Kidney tubule cell (primary cell): Measurements from ENCODE around the gene TAS2R30.

Source experiments
- DNase-seq: peaks from one replicate; pipeline ENCODE4 v3.0.0-alpha.2; 2018; ENCODE audit warnings: low spot score

The TAS2R30 gene, protein sequence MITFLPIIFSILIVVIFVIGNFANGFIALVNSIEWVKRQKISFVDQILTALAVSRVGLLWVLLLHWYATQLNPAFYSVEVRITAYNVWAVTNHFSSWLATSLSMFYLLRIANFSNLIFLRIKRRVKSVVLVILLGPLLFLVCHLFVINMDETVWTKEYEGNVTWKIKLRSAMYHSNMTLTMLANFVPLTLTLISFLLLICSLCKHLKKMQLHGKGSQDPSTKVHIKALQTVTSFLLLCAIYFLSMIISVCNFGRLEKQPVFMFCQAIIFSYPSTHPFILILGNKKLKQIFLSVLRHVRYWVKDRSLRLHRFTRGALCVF

DNA sequence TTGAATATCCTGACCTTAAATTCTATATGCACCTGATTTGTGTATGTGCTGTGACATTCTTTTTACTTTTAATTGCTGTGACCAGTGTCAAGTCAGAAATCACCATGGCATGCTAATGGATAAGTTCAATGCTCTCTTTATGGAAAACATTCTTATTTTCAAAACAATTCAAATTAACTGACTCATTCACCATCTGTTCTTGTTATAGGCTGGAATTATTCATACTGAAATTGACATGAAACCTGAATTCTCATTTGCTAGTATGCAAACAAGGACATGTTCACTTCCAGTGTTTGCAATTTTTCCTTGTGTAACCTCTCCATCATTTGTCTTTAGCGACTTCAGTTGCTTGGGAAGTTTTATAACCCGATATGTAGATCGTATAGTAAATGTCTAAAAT is at the start of gene TAS2R30:
Gene TAS2R30, minus strand, starts transcription at position 340 of the 400 bp plus-strand sequence. CDS start 400 bp downstream, outside the sequence.
- no peak for DNase-seq

DNA sequence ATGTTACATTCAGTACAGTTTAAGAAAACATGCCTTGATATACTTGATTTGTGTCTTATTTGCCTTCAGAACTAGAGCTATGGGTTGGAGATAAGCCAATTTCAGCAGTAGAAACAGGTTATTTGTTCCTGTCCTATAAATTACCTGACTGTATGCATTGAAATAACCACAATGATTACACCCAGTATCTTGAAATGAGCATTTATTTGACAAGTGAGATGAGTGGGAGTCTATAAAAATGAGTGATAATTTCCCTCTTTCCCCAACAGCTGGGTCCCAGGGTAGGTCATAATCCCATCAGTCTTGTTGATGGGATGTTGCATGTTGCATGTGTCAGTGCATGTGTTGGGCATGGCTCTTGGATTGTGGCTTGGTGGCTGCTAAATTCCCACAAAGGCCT is 48.6 kb upstream of the TAS2R30 start:
- DNase-seq: no peak

DNA sequence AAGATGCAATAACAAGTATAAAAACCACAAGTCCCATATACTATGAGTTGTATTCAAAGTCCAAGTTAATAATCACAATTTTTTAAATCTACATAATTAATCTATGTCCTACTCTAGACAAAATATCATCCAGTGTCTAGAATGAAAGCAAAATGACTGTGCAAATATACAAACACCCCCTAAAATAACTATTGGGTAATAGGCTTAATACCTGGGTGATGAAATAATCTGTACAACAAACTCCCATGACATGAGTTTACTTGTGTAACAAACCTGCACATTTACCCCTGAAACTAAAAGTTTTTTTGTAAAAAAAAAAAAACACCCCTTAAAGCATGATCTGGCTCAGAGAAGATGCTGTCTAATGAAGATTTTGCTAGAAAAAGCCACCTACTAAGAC is 48.1 kb upstream of the TAS2R30 start:
- DNase-seq: no peak

DNA sequence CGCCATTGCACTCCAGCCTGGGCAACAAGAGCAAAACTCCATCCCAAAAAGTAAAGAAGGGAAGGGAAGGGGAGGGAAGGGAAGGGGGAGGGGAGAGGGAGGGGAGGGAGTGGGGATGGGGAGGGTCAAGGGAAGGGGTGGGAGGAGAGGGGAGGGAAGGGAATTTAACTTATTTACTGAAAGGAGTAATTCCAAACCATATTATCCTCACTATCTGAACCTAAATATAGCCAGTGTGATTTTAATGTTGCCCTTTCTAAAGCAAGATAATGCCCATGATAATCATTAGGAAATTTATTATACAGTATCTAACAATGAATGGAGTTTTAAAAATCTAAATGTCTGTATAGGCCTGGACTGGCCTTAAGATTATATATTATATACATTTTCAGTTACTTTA is 43.8 kb upstream of the TAS2R30 start:
- no peak for DNase-seq

DNA sequence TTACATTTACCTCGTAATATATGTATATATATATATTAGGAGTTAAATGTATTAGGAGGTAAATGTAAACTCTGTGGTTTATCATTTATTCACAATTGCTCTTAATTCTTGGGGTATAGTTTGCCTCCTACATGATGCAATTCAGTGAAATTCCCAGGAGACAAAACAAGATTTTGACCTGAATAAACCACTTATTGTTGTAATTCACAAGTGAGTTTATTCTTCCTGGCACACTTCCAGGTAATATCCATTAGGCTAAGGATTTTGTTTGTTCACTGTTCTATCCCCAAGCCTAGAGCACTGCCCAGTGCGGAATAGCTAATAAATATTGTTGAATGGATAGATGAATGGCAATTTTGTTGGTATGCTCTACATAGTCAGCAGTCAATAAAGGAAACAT is 39.6 kb upstream of the TAS2R30 start:
- no peak for DNase-seq

DNA sequence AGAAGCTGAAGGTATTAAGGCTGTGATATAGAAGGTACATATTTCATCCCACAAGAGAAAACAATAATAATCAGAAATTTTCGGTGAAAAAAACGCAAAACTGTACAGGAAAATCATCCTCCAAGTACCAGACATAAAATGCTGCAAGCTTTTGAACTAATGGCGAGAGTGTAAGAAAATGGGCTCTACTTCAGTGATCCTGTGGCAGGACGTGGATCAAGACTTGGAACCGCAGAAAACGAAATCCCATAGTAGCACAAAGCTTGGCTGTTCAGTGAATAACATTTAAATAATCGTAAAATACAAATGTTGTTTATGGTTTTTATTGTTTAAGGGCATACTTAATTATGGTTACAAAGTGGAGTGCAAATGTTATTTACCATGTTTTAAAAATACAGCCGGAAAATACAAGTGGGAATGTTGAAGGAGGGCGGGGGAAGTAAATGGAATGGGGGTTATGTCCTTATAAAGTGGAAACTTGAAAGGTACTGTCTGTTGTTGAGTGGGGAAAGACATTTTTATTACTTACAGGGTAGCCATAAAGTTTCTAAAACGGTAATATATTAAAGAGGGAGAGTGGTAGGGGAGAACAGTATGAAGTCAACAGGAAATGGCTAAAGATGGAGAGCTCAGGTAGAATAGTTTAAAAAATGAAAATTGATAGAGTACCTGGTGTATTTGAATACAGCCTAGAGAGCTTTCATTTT is 37.7 kb upstream of the TAS2R30 start:
- peak; percentile 45 for DNase-seq

DNA sequence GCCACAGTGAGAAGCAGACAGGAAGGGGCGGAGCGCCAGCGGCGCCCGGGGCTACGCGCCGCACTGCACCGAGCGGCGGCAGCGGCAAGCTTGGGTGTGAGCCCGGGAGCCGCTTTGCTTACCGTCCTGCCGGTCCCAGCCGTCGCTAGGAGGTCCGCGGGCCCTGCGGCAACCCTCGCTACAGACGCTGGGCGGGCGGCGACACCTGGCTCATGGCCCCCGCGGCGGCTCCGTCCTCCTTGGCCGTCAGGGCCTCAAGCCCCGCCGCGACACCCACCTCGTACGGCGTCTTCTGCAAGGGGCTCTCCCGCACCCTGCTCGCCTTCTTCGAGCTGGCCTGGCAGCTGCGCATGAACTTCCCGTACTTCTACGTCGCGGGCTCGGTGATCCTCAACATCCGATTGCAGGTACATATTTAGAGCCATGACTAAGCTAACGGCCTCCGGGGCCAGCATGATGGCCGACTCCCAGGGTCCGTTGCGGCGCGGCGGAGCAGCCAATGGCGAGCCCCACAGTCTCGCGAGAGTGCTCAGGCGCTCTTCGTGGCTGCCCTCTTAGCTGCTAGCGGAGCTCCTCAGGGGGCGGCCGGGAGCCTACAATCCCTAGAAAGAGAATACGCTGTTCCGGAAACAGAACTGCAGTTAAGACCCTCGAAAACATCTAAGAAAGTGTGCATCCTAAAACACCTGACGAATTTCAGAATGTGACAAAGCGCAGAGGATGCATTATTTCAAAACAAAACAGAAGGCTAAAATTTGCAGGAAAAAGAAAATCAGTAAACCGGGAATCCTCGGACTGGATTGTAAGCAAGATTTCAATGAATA is 36.9 kb upstream of the TAS2R30 start, which contains the start of gene SMIM10L1:
Gene SMIM10L1, plus strand, starts transcription at position 50 of the 824 bp plus-strand sequence. Its CDS starts 163 bp downstream, at position 213.
- peak; percentile 95 for DNase-seq

DNA sequence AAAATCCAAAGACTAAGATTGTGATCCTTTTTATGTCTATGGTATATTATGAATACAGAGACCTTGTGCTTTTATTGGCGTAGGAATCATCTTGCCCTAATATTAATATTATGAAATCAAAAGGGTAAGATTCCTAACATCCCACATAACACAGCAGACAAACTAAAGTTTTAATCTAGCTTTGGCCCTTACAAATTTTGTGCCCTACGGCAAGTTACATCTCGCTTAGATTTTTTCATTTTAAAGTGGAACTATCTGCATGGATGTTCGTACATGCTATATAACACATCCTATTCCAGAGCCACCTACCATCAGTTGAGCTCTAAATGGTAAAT is 36.3 kb upstream of the TAS2R30 start:
- DNase-seq: no peak

DNA sequence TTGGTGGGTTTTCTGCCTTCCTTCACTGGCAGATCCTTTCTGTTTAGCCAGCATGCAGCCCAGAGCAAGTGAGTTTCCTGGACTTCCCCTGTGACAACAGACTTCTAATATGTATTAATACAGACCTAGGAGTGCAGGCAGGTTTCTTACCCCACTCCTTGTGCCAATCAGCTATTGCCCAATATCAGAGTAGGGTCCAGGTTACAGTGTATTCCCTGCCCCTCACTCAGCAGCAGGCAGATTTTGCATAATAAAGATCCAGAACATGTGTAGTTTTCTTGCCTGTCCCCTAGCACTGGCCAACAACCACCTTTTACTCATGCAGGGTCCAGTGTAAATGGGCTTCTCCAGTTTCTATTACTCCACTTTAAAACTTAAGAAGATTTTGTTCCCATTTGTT is 31.9 kb upstream of the TAS2R30 start:
- DNase-seq: no peak

DNA sequence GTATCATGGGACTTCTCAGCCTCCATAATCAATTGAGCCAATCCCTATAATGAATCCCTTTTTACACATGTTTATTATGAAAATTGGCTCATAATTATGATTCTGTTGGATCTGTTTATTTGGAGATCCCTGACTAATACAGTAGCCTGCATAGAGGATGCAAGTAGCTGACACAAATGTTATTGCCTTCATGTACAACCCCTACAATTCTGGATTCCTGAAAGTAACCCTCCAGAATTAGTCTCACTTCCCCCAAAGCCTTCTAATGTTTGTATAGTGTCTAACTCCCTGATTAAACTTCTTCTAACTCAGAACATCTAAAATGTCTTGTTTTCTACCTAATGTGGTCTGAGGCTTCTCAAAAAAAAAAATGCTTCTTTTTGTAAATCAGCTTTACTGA is 29.9 kb upstream of the TAS2R30 start:
- DNase-seq: no peak

DNA sequence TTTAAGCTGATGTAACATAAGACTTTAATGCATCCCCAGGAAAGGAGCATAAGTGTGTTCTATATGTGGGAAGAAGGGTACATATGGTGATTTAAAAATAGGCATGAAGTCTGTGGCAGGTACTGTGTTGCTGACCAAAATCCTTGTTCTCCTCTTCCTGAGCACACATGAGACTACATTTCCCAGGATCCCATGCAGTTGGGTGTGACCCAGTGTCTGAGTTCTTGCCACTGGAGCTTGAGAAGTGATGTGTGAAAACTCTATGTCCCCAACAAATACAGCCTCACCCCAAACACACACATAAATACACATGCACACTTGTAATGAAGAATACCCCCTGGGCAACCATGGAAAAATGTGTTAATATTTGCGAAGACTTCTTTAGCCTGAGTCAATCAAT is 28.1 kb upstream of the TAS2R30 start:
- DNase-seq: no peak

DNA sequence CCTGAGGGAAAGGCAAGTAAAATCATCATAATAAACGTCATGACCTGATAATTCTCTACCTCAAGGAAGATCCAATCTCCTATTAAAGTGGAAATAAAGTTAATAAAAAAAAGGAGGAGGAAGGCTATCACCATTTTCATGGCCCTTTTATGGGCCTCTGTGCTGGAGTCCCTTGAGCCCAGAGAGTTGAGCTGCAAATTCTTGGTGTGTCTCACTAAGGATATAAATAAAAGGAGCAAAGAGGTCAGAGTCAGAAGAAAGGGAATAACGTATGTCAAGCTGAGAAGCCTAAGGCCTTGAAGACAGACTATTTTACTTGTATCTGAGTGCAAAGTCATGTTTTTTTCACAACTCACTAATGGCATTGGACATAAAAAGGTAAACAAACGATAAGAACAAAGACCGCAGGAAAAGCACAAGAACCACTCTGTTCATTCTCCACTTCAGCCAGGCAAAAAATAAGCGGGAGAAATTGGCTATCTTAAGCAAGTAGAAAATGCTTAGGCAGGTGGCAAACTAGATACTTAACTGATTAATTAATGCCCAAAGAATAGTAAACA is 24.5 kb upstream of the TAS2R30 start:
- no peak for DNase-seq

DNA sequence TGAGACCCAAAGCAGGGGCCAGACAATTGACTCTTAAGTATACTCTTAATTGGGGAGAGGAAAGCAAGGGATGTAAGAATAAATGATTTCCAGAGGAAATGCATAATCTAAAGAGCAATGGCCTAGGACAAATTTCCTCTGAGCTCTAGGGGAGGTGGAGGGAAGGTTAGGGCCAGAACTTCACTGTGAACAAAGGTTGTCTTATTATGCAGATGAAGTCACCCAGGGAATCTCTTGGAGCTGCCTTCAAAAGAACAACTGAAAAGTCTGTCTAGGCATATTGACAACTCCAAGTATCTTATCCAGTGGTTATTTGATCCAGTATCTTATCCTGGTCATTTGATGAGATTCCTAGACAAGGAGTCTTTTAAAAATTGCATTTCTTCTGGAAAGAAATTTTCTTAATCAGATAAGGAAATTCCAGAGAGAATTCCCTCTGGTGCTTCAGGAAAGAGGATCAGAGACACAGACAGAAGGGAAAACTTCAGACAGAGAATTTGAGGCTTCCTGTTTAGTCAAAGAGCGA is 20.0 kb upstream of the TAS2R30 start:
- no peak for DNase-seq

DNA sequence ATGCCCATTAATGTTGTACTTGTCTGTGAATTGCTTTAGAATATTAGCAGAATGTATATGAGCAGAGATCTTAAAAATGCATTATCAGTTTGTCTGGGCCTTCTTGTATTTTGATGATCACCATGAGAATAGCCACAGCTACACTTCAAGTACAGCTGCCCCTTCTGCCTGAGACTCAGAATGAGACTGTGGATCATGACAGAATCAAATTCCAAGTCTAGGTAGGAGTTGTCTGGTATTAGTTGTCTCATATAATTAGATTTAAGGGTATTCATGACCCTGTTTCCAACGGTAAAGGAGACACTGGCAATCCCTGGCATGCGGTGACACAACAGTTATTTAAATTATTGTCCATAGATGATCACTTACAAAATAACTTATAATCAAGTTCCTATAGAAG is 18.3 kb upstream of the TAS2R30 start:
- no peak for DNase-seq

DNA sequence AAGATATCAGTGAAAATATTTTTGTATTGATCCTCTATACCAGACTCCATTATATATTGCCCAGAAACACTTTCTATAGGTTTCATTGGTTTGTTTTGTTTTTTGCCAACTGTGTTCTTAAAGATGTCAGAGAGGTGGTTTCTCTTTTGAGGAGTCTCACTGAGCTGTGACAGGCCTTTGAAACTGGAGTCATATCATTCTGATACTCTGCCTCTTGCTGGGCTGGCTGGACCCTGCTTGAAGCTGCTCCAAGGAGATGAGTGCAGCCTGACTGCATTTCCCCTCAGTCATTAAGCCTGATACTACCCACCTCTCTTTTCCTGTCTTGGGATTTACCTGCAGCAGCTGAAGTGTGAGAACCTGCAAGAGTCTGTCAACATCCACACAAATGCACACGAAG is 16.4 kb upstream of the TAS2R30 start:
- DNase-seq: no peak

DNA sequence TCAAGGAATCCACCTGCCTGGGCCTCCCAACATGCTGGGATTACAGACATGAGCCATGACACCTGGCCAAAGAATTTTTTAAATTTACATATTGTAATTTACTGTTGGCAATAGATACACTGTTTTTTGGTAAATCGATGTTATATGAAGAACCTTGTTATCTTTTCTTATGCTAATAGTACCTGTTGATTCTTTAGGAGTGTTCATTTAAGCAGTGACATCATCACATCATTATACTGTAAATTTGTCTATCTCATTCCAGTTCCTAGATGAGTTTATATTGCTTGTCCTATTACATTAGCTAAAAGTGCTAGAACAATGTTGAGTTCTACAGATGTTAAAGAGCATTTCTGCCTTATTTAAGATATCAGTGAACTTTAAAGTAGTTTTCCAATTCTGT is 13.0 kb upstream of the TAS2R30 start:
- DNase-seq: no peak

DNA sequence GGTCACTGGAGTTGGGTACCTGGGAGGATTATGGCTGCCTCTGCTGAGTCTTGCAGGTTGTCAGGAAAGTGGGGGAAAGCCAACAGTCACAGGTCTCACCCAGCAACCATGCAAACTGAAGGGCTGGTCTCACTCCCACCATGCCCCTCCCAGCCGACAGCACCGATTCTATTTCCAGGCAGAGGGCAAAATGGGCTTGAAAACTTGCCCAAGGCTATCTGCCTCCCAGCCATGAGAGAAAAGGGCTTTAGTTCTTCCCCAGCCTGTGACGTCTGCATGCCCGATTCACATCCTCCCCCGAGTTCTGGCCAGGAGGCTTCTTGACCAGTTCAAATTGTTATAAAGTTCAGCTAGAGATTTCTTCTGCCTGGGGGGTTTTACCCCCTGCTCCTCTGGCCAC is 9.9 kb upstream of the TAS2R30 start:
- DNase-seq: no peak

DNA sequence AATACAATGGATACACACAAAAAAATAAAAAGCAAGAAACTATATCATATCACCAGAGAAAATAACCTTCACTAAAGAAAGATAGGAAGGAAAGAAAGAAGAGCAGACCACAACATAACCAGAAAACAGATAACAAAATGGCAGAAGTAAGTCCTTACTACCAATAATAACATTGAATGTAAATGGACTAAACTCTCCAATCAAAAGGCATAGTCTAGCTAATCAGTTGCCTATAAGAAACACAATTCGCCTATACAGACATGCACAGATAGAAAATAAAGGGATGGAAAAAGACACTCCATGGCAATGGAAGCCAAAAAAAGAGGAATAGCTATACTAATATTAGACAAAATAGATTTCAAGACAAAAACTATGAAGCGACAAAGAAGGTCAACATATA is 8.9 kb upstream of the TAS2R30 start:
- no peak for DNase-seq

DNA sequence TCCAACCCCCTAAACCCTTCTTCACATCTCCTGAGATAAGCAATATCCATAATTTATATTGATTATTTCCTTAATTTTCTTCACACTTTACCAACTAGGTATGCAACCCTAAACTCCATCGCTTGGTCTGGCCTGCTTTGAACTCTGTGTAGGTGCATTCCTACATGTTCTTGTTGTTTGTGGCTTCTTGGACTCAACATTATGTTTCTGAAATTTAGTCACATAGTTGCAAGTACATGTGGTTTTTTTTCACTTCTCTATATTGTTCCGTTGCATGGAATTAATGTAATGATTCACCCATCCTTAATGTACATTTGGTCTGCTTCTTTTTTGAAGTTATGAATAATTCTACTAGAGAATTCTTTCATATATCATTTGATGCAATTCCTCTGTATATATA is 1.6 kb upstream of the TAS2R30 start:
- no peak for DNase-seq

DNA sequence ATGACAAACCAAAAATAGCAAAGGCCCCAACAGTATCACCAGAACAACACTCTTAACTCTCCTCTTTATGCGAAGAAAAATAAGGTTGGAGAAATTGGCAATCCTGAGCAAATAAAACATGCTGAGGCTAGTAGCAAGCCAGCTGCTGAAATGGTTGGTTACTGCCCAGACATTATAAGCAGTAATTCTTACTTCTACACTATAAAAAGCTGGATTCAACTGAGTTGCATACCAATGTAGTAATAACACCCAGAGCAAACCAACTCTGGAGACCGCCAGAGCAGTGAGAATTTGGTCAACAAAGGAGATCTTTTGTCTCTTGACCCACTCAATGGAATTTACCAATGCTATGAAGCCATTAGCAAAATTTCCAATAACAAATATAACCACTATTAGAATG is 628 bp downstream of the TAS2R30 start:
- DNase-seq: no peak

DNA sequence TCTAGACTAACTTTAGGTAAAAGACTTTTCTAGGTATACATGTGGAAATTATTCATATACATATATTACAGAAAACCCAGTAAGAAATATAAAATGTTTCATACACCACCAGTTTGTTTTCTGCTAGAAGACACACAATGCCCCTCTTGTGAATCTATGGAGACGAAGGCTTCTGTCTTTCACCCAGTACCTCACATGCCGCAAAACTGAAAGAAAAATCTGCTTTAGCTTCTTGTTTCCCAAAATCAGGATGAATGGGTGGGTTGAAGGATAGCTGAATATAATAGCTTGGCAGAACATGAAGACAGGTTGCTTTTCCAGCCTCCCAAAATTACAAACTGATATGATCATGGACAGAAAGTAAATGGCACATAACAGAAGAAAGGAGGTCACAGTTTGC is 1.3 kb downstream of the TAS2R30 start:
- DNase-seq: no peak

DNA sequence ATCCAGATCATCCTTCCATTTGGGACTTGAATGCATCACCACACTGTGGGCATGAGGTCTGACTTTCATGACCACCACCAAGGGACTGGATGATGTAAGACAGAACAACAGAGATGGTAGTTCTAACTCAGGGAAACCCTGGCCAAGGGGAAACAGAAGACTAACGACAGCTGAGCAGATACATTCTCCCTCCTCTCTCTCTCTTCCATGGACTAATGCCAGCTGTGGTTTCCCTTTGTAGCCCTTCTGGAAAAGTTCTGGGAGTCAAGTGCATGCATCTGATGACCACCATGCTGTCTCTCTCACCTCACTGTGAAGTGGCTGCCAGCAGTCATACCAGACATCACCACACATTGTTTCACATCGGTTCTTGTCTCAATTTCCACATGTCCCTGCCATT is 3.4 kb downstream of the TAS2R30 start:
- DNase-seq: no peak
